GM12878 (cell line): ENCODE measurements around the gene OSBPL7. TPM values are rescaled to one million over a fixed set of nuclear protein-coding genes. Genes with fewer than 3 reads are reported as not detected.

Experiments
- ATAC-seq: fragments of 200-7000 bp; cut with Tn5 transposase; 3 replicates; pipeline ENCODE4 v1.9.1; 2020; ENCODE audit warnings: mild to moderate bottlenecking, moderate library complexity
- BruUV-seq: library from RNA; stranded (reverse); fragments of 400-500 nt; replicated peaks from 2 replicates; lab custom pipeline; 2021; lab: Mats Ljungman, UMichigan
- CTCF ChIA-PET: fragments of 300-600 bp; sonication (Branson Sonifier 250); formaldehyde crosslinking; extraction: SDS; loops from one replicate; lab custom pipeline; 2021; ENCODE audit warnings: inconsistent platforms; lab: Yijun Ruan, JAX
- POLR2A ChIA-PET: fragments of 350-600 bp; formaldehyde crosslinking; extraction: SDS; loops from one replicate; lab custom pipeline; 2021; ENCODE audit warnings: inconsistent platforms; lab: Charles Lee
- RAD21 ChIA-PET: fragments of 300-600 bp; sonication (Branson Sonifier 250); formaldehyde crosslinking; loops from one replicate; lab custom pipeline; 2023; ENCODE audit warnings: antibody characterized with exemption; ENCODE audit not compliant: unreplicated experiment; lab: Charles Lee
- SMC1A ChIA-PET: fragments of 300-600 bp; sonication (Branson Sonifier 250); formaldehyde crosslinking; loops from one replicate; lab custom pipeline; 2023; ENCODE audit not compliant: unreplicated experiment, uncharacterized antibody; lab: Charles Lee
- DNase-seq: peaks from one replicate; pipeline ENCODE4 v3.0.0-alpha.2; 2011; ENCODE audit warnings: low read depth, low spot score
- FAIRE-seq: peaks from 3 replicates; lab custom pipeline; 2011; peaks lifted over from hg19 to GRCh38; lab: Jason Lieb, UNC
- H2AFZ ChIP-seq: 2 replicates; pipeline ENCODE4 v1.6.0; 2011; ENCODE audit warnings: low read depth, low read length, control low read depth; ENCODE audit not compliant: control insufficient read depth
- H3K27ac ChIP-seq: 2 replicates; pipeline ENCODE4 v1.5.1; 2011; ENCODE audit warnings: control low read depth; ENCODE audit not compliant: control insufficient read depth, insufficient read depth
- H3K27me3 ChIP-seq, 2 experiments: replicated peaks in 1 of 2; 2 replicates each; pipeline versions ENCODE4 v1.6.0 to v1.6.1; 2011; ENCODE audit warnings: low read length in 1 of 2; ENCODE audit not compliant: control insufficient read depth in 2 of 2, insufficient read depth in 2 of 2
- H3K36me3 ChIP-seq, 2 experiments: 2 replicates each; pipeline ENCODE4 v1.5.1; 2011; ENCODE audit warnings: low read length in 1 of 2; ENCODE audit not compliant: control insufficient read depth in 2 of 2, insufficient read depth in 2 of 2
- H3K4me1 ChIP-seq: 2 replicates; pipeline ENCODE4 v1.6.1; 2011; ENCODE audit warnings: mild to moderate bottlenecking, low read length, moderate library complexity, mixed read lengths; ENCODE audit not compliant: control insufficient read depth, insufficient read depth
- H3K4me2 ChIP-seq: 2 replicates; pipeline ENCODE4 v1.6.0; 2011; ENCODE audit warnings: control low read depth; ENCODE audit not compliant: control insufficient read depth, insufficient read depth
- H3K4me3 ChIP-seq: fragments of 200-600 bp; sonication (generic); 2 replicates; pipeline ENCODE4 v1.5.1; 2016
- H3K79me2 ChIP-seq: 2 replicates; pipeline ENCODE4 v1.6.0; 2011; ENCODE audit warnings: low read length; ENCODE audit not compliant: control insufficient read depth, insufficient read depth
- H3K9ac ChIP-seq: 2 replicates; pipeline ENCODE4 v1.8.0; 2011; ENCODE audit warnings: low read length, control low read depth, mixed read lengths; ENCODE audit not compliant: control insufficient read depth, insufficient read depth
- H3K9me3 ChIP-seq: replicated peaks from 3 replicates; pipeline ENCODE4 v1.5.1; 2011; ENCODE audit warnings: mild to moderate bottlenecking, low read length; ENCODE audit not compliant: control insufficient read depth, insufficient read depth
- H4K20me1 ChIP-seq: 2 replicates; pipeline ENCODE4 v1.6.0; 2011; ENCODE audit not compliant: control insufficient read depth, insufficient read depth
- BCL11A ChIP-seq: IDR thresholded peaks from 2 replicates; pipeline ENCODE4 v1.6.1; 2011; ENCODE audit warnings: low read depth, low read length
- BRCA1 ChIP-seq: IDR thresholded peaks from 2 replicates; pipeline ENCODE4 v1.6.1; 2011; ENCODE audit warnings: low read depth, low read length, improper control_type of control experiment
- DPF2 ChIP-seq: fragments of 450-650 bp; IDR thresholded peaks from 2 replicates; pipeline ENCODE4 v1.6.1; 2017; ENCODE audit warnings: mild to moderate bottlenecking
- E4F1 ChIP-seq: fragments of 450-650 bp; IDR thresholded peaks from 2 replicates; pipeline ENCODE4 v1.6.1; 2018; ENCODE audit warnings: borderline replicate concordance, mild to moderate bottlenecking; ENCODE audit not compliant: partially characterized antibody
- HDAC6 ChIP-seq: fragments of 200-600 bp; sonication (generic); IDR thresholded peaks from one replicate; pipeline ENCODE4 v1.8.0; 2017; ENCODE audit warnings: antibody characterized with exemption; ENCODE audit not compliant: unreplicated experiment
- HDGF ChIP-seq: fragments of 450-650 bp; IDR thresholded peaks from 2 replicates; pipeline ENCODE4 v1.6.1; 2016; ENCODE audit warnings: antibody characterized with exemption
- IRF4 ChIP-seq: IDR thresholded peaks from 2 replicates; pipeline ENCODE4 v1.6.1; 2011; ENCODE audit warnings: low read depth, low read length
- JUND ChIP-seq: IDR thresholded peaks from 2 replicates; pipeline ENCODE4 v1.6.1; 2012; ENCODE audit warnings: low read depth, mild to moderate bottlenecking, low read length, improper control_type of control experiment, moderate library complexity
- MXI1 ChIP-seq: fragments of 150-350 bp; IDR thresholded peaks from 2 replicates; pipeline ENCODE4 v1.6.1; 2011; ENCODE audit warnings: low read depth, mild to moderate bottlenecking, inconsistent platforms, low read length, improper control_type of control experiment
- NFIC ChIP-seq: IDR thresholded peaks from 2 replicates; pipeline ENCODE4 v1.6.1; 2012; ENCODE audit warnings: low read depth, mild to moderate bottlenecking, inconsistent platforms, low read length, moderate library complexity
- PAX5 ChIP-seq: IDR thresholded peaks from 2 replicates; pipeline ENCODE4 v1.6.1; 2011; ENCODE audit warnings: low read depth, low read length, borderline replicate concordance
- RELA ChIP-seq: fragments of 450-650 bp; IDR thresholded peaks from 2 replicates; pipeline ENCODE4 v1.8.0; 2014; ENCODE audit warnings: borderline replicate concordance; ENCODE audit not compliant: partially characterized antibody
- RELB ChIP-seq: fragments of 450-650 bp; IDR thresholded peaks from 2 replicates; pipeline ENCODE4 v1.6.1; 2017; ENCODE audit warnings: low read depth, mild to moderate bottlenecking, moderate library complexity
- ZBTB11 ChIP-seq: fragments of 450-650 bp; formaldehyde crosslinking; IDR thresholded peaks from 2 replicates; pipeline ENCODE4 v1.5.0; 2022; ENCODE audit warnings: mild to moderate bottlenecking, missing genetic modification characterization
- WGBS: methylation state at CpG from one replicate; pipeline ENCODE4 v1.1.6; 2016; ENCODE audit warnings: low lambda C conversion rate; ENCODE audit not compliant: insufficient replicate concordance, insufficient coverage; ENCODE audit errors: missing lambda C conversion rate; 5-methylcytosine and 5-hydroxymethylcytosine counted together
- in situ Hi-C: fragments of 300-500 bp; cut with MboI; formaldehyde crosslinking; loops from 9 replicates; pipeline ENCODE4 v1.14.3; 2018; ENCODE audit warnings: mixed read lengths
- intact Hi-C: fragments of 100-400 bp; cut with micrococcal nuclease; formaldehyde crosslinking; loops from one replicate; pipeline ENCODE4 v1.14.2; 2022; ENCODE audit not compliant: unreplicated experiment
- polyA plus RNA-seq, 11 experiments: library from polyadenylated mRNA; depleted of rRNA in 4 of 11; unstranded in 6 of 11; stranded (reverse) in 5 of 11; fragments of >200 nt; fragmentation: Nextera tagmentation in 4 of 11; fragmentation: Illumina TruSeq in 1 of 11; extraction: Ambion mirVana in 4 of 11; extraction: Trizol in 1 of 11; gene quantifications; 1 replicate in 1 of 11; 2 replicates in 10 of 11; pipeline versions ENCODE4 v1.2.1 to v1.2.3, GENCODE V29; 2011 to 2016; ENCODE audit warnings: inconsistent platforms in 2 of 11, missing spikeins in 2 of 11, low read depth in 1 of 11
- total RNA-seq, 4 experiments: library from RNA; depleted of rRNA in 3 of 4; stranded (reverse); fragments of >200 nt in 3 of 4; fragmentation: Illumina TruSeq in 1 of 4; extraction: Trizol in 1 of 4; gene quantifications; 2 replicates each; pipeline versions ENCODE4 v1.2.1 to v1.2.3, GENCODE V29; 2013 to 2021

Gene OSBPL7
- total and polyA plus RNA-seq, 10 of the 15 experiments (the other 5 are each of a cell fraction or from before 2014, with no cell fraction given) = 0.50 to 16.1 (median 6.7) TPM

- POLR2A ChIA-PET = no interaction called here
- TF ChIP-seq E4F1 = no peak
- no peak for TF ChIP-seq BRCA1
- TF ChIP-seq RELB = no peak
- TF ChIP-seq BCL11A = no peak
- TF ChIP-seq ZBTB11 = no peak
- TF ChIP-seq DPF2 = no peak
- TF ChIP-seq HDAC6 = no peak
- TF ChIP-seq MXI1 = no peak
- no peak for TF ChIP-seq PAX5
- TF ChIP-seq NFIC = no peak
- no peak for TF ChIP-seq JUND
- no peak for TF ChIP-seq IRF4
- TF ChIP-seq RELA = no peak
- TF ChIP-seq HDGF = no peak
Measured at GRCh38 chr17:47845716-47846075, 24.1 kb upstream of the OSBPL7 start.

More at GRCh38 chr17:47845716-47846075, 24.1 kb upstream of the OSBPL7 start:
- FAIRE-seq (no peak), DNase-seq (no peak), ATAC-seq (no peak)
- no peaks in the 10 kb centered on the region for H3K36me3 ChIP-seq
- H3K4me2 ChIP-seq = no peak overlapping the region
- ChIA-PET RAD21 (interaction anchor here (2.8 to 7.7 kb wide), 2 partner anchors 43 to 173 kb away, joined by 8 to 206 read pairs; no protein-coding TSS in a partner anchor), CTCF (interaction anchor here (8.5 to 12.4 kb wide), 2 partner anchors 43 to 172 kb away, joined by 82 to 502 read pairs; partner anchors contain the start of gene SP2), SMC1A (interaction anchor here (1.3 to 13.1 kb wide), 4 partner anchors 43 to 173 kb away, joined by 4 to 231 read pairs (median 26); partner anchors contain the start of gene SP2)
- H3K4me1 ChIP-seq = peaks cover 17% of the 10 kb centered on the region
- H3K4me3 ChIP-seq = no peak overlapping the region
- no peak overlapping the region for H2AFZ ChIP-seq
- in situ Hi-C loops (loop anchor here (10.0 kb wide), 1 partner anchor 779 kb away; the partner anchor contains the start of gene HOXB9), intact Hi-C loops (no loop called here)
- H3K27me3 ChIP-seq = peaks cover 14 to 19% of the 10 kb centered on the region in 2 experiments
- BruUV-seq = no TSS peak
- H4K20me1 ChIP-seq = no peaks in the 10 kb centered on the region
- H3K79me2 ChIP-seq = no peaks in the 10 kb centered on the region
- no peak overlapping the region for H3K27ac ChIP-seq
- H3K9ac ChIP-seq = no peak overlapping the region
- WGBS = 53% methylated on average over 3 of the region's 3 CpGs
- H3K9me3 ChIP-seq = no peaks in the 10 kb centered on the region
